Keratinocyte (primary cell): ENCODE results near the gene BMP7. TPM values are rescaled to one million over a fixed set of nuclear protein-coding genes. Genes with fewer than 3 reads are reported as not detected.

Source experiments
- DNase-seq: peaks from one replicate; pipeline ENCODE4 v3.0.0-alpha.2; 2011; ENCODE audit warnings: low read depth, missing footprints, low spot score
- FAIRE-seq: peaks from 2 replicates; lab custom pipeline; 2011; peaks lifted over from hg19 to GRCh38; lab: Jason Lieb, UNC
- H2AFZ ChIP-seq: 2 replicates; pipeline ENCODE4 v1.6.0; 2012; ENCODE audit warnings: low read length, control low read depth, inconsistent platforms; ENCODE audit not compliant: control insufficient read depth
- H3K27ac ChIP-seq: 2 replicates; pipeline ENCODE4 v1.5.1; 2011; ENCODE audit warnings: low read length; ENCODE audit not compliant: control insufficient read depth, insufficient read depth
- H3K27me3 ChIP-seq: 3 replicates; pipeline ENCODE4 v1.6.0; 2011; ENCODE audit warnings: low read length; ENCODE audit not compliant: control insufficient read depth, insufficient read depth; ENCODE audit errors: extremely low read depth
- H3K36me3 ChIP-seq, 2 experiments: 2 replicates in 1 of 2; 3 replicates in 1 of 2; pipeline ENCODE4 v1.5.1; 2011; ENCODE audit warnings: low read length in 2 of 2, mild to moderate bottlenecking in 1 of 2; ENCODE audit not compliant: control insufficient read depth in 2 of 2, insufficient read depth in 2 of 2; ENCODE audit errors: extremely low read depth in 1 of 2
- H3K4me1 ChIP-seq: 3 replicates; pipeline ENCODE4 v1.5.1; 2011; ENCODE audit warnings: low read length; ENCODE audit not compliant: control insufficient read depth, insufficient read depth; ENCODE audit errors: extremely low read depth
- H3K4me2 ChIP-seq: 3 replicates; pipeline ENCODE4 v1.6.0; 2011; ENCODE audit warnings: low read depth, low read length; ENCODE audit not compliant: control insufficient read depth, insufficient read depth; ENCODE audit errors: extremely low read depth
- H3K4me3 ChIP-seq, 3 experiments: fragments of 200-600 bp in 1 of 3; sonication (generic) in 1 of 3; 2 replicates in 2 of 3; 3 replicates in 1 of 3; pipeline ENCODE4 v1.5.1; 2011 to 2016; ENCODE audit warnings: low read length in 3 of 3, mild to moderate bottlenecking in 3 of 3, control low read depth in 2 of 3, inconsistent platforms in 1 of 3, low read depth in 1 of 3, mixed read lengths in 1 of 3, mixed run types in 1 of 3, moderate library complexity in 1 of 3; ENCODE audit not compliant: control insufficient read depth in 2 of 3, insufficient read depth in 2 of 3; ENCODE audit errors: extremely low read depth in 1 of 3
- H3K79me2 ChIP-seq: 2 replicates; pipeline ENCODE4 v1.6.0; 2012; ENCODE audit warnings: low read length; ENCODE audit not compliant: control insufficient read depth, insufficient read depth
- H3K9ac ChIP-seq: 3 replicates; pipeline ENCODE4 v1.6.0; 2011; ENCODE audit warnings: low read length; ENCODE audit not compliant: control insufficient read depth, insufficient read depth; ENCODE audit errors: extremely low read depth
- H3K9me1 ChIP-seq: 3 replicates; pipeline ENCODE4 v1.6.0; 2011; ENCODE audit warnings: low read length; ENCODE audit not compliant: control insufficient read depth, insufficient read depth; ENCODE audit errors: extremely low read depth
- H3K9me3 ChIP-seq: 2 replicates; pipeline ENCODE4 v1.5.1; 2012; ENCODE audit warnings: low read depth, low read length; ENCODE audit not compliant: control insufficient read depth
- H4K20me1 ChIP-seq: 3 replicates; pipeline ENCODE4 v1.6.0; 2011; ENCODE audit warnings: low read length; ENCODE audit not compliant: control insufficient read depth, insufficient read depth; ENCODE audit errors: extremely low read depth
- EZH2 ChIP-seq: IDR thresholded peaks from one replicate; pipeline ENCODE4 v1.6.1; 2012; ENCODE audit warnings: inconsistent platforms, mild to moderate bottlenecking, low read length, moderate library complexity
- dilution Hi-C: fragments of 300-500 bp; cut with MboI; formaldehyde crosslinking; loops from one replicate; pipeline ENCODE4 v1.7.0; 2020; ENCODE audit warnings: low sequenced_read_pairs; ENCODE audit not compliant: extremely low pct_ligation_motif_present
- polyA plus RNA-seq, 5 experiments: library from polyadenylated mRNA; depleted of rRNA in 3 of 5; stranded (reverse) in 3 of 5; stranded (forward) in 1 of 5; unstranded in 1 of 5; fragments of >200 nt; gene quantifications; 1 replicate in 1 of 5; 2 replicates in 3 of 5; 3 replicates in 1 of 5; pipeline versions ENCODE4 v1.2.1 to v1.2.3, GENCODE V29; 2011 to 2012; ENCODE audit warnings: missing spikeins in 2 of 5, low read depth in 1 of 5, low replicate concordance in 1 of 5
- TF ChIP-seq, protein P1 (sequence below), 3 experiments: IDR thresholded peaks in 1 of 3; conservative IDR thresholded peaks in 1 of 3; optimal IDR thresholded peaks in 1 of 3; 2 replicates in 2 of 3; 3 replicates in 1 of 3; pipeline versions ENCODE3 to v1.5.1; 2011; ENCODE audit warnings: low read length in 3 of 3, mild to moderate bottlenecking in 3 of 3, moderate library complexity in 2 of 3, control low read depth in 1 of 3, inconsistent platforms in 1 of 3; ENCODE audit not compliant: insufficient read depth in 2 of 3; ENCODE audit errors: extremely low read depth in 1 of 3

The BMP7 gene
- polyA plus RNA-seq, 1 donor (not counting 4 experiments of a cell fraction or from before 2014, with no cell fraction given), result 0.29 TPM

DNA sequence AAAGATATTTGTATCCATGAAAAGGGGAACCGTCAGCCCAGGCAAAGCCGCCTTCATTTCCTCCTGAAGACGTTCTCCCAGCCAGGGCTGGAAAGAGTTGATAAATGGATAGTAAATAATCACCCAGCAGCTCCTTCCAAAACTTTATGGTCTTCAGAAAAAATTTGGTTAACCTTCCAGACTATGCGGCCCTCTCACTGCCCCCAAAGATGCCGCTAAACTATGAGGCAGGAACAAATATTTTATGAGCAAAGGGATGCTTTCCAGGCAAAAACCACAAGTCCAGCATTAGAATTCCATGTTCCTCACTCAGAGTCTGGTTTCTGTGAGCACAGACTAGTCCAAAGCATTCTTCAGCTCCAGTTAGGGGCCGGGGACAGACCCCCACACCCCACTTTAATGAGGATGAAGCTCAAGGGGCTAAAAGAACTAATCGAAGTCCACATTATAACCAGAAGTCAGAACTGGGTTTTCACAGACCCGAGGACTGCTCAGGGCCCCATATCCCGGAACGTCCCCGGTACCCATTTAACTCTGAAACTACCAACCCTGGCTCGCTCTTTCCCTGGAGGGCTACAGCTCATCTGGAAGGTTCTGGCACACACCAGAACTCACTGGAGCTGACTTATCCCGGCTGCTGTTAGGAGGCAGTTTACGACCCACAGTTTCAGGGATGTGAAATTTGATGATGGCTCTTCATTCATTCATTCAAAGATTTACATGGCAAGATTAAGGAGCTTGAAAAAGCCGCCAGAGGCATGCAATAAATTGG lies 29.4 kb downstream of the BMP7 start:
- dilution Hi-C loops, result no loop called here
- Histone ChIP-seq H2AFZ (no peak overlapping the region), H3K79me2 (no peaks in the 10 kb centered on the region), H3K9ac (no peak overlapping the region), H3K36me3 (no peaks in the 10 kb centered on the region), H3K9me3 (peaks cover 2% of the 10 kb centered on the region), H4K20me1 (no peaks in the 10 kb centered on the region), H3K4me1 (no peaks in the 10 kb centered on the region), H3K4me2 (no peak overlapping the region), H3K4me3 (no peak overlapping the region), H3K9me1 (no peaks in the 10 kb centered on the region), H3K27me3 (peaks cover 43% of the 10 kb centered on the region), H3K27ac (no peak overlapping the region)
- TF ChIP-seq, protein P1, sequence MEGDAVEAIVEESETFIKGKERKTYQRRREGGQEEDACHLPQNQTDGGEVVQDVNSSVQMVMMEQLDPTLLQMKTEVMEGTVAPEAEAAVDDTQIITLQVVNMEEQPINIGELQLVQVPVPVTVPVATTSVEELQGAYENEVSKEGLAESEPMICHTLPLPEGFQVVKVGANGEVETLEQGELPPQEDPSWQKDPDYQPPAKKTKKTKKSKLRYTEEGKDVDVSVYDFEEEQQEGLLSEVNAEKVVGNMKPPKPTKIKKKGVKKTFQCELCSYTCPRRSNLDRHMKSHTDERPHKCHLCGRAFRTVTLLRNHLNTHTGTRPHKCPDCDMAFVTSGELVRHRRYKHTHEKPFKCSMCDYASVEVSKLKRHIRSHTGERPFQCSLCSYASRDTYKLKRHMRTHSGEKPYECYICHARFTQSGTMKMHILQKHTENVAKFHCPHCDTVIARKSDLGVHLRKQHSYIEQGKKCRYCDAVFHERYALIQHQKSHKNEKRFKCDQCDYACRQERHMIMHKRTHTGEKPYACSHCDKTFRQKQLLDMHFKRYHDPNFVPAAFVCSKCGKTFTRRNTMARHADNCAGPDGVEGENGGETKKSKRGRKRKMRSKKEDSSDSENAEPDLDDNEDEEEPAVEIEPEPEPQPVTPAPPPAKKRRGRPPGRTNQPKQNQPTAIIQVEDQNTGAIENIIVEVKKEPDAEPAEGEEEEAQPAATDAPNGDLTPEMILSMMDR (optimal IDR thresholded peaks at IDR 0.05 in 1 of 3, IDR thresholded peaks at IDR 0.05 in 1 of 3, conservative IDR thresholded peaks at IDR 0.05 in 1 of 3; ENCODE audit: extremely low read depth in 1 of 3, insufficient read depth in 2 of 3, low read length in 3 of 3), result no peak
- no peak for TF ChIP-seq EZH2
- DNase-seq (no peak), FAIRE-seq (no peak)

DNA sequence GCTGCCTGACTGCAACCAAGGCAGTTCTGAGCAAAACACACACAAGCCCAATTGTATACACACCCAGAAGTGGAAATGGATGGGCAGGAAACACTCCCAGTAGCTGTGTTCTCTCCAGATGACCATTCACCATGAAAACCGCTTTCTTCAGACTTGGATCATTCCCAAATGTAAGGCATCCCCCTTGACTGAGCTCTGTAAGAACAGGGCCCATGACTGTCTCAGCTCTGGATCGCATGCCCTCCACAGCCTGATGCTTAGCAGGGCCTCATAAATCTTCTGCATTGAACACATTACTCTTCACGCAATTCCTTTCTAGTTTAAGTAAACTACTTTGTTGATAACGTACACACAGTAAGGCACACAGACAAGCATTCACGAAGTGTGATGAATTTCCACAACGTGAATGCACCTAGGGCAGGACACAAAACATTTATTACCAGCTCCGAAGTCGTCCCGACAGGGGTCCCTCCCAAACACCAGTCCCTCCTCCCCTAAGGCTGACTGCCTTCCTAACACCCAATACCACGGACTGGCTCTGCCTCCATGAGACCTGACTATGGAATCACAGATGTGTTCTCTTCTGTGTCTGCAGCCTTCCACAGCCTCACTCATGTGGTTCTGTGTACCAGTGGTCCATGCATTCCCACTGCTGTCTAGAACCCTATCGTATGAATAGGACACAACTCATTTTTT lies 31.7 kb downstream of the BMP7 start:
- FAIRE-seq (no peak), DNase-seq (no peak)
- no peak overlapping the region for H3K4me2 ChIP-seq
- peaks cover 47% of the 10 kb centered on the region for H3K27me3 ChIP-seq
- peaks cover 2% of the 10 kb centered on the region for H3K9me3 ChIP-seq
- no peak overlapping the region for H3K9ac ChIP-seq
- H2AFZ ChIP-seq, result no peak overlapping the region
- no peak overlapping the region for H3K4me3 ChIP-seq
- H4K20me1 ChIP-seq, result no peaks in the 10 kb centered on the region
- no peak overlapping the region for H3K27ac ChIP-seq
- no peaks in the 10 kb centered on the region for H3K4me1 ChIP-seq
- no peaks in the 10 kb centered on the region for H3K36me3 ChIP-seq
- H3K79me2 ChIP-seq, result no peaks in the 10 kb centered on the region
- TF ChIP-seq EZH2, result no peak
- TF ChIP-seq, protein P1 (optimal IDR thresholded peaks at IDR 0.05 in 1 of 3, IDR thresholded peaks at IDR 0.05 in 1 of 3, conservative IDR thresholded peaks at IDR 0.05 in 1 of 3; ENCODE audit: extremely low read depth in 1 of 3, insufficient read depth in 2 of 3, low read length in 3 of 3), result no peak
- dilution Hi-C loops, result no loop called here
- no peaks in the 10 kb centered on the region for H3K9me1 ChIP-seq
